ENCODE measurements around the gene CC2D1A.

DNA sequence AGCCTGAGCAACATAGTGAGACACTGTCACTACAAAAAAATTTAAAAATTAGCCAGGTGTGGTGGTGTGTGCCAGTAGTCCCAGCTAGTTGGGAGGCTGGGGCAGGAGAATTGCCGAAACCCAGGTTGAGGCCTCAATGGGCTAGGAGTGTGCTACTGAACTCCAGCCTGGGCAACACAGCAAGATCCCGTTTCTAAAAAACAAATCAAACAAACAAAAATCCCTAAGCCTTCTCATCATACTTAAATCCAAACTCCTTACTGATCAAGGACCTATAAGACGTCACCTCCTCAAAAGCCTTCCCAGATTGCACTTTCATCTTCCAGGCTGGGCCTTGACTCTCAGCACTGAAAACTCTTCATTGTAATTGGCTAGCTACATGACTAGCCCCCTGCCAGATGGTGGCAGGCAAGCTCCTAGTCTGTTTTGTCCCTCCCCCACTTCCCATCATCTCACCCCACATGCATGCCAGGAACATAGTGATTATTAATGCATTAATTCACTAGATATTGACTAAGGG, 46.6 kb upstream of the CC2D1A start:
- TF ChIP-seq, protein P1, sequence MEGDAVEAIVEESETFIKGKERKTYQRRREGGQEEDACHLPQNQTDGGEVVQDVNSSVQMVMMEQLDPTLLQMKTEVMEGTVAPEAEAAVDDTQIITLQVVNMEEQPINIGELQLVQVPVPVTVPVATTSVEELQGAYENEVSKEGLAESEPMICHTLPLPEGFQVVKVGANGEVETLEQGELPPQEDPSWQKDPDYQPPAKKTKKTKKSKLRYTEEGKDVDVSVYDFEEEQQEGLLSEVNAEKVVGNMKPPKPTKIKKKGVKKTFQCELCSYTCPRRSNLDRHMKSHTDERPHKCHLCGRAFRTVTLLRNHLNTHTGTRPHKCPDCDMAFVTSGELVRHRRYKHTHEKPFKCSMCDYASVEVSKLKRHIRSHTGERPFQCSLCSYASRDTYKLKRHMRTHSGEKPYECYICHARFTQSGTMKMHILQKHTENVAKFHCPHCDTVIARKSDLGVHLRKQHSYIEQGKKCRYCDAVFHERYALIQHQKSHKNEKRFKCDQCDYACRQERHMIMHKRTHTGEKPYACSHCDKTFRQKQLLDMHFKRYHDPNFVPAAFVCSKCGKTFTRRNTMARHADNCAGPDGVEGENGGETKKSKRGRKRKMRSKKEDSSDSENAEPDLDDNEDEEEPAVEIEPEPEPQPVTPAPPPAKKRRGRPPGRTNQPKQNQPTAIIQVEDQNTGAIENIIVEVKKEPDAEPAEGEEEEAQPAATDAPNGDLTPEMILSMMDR (IDR thresholded peaks at IDR 0.05; ENCODE audit: low read length): no peak
- TF ChIP-seq EZH2phosphoT487 (IDR thresholded peaks at IDR 0.05; ENCODE audit: low read length): no peak
- no peak for TF ChIP-seq EZH2 (optimal IDR thresholded peaks at IDR 0.05; ENCODE audit: low read depth, low read length)

Data from MM.1S (cell line).